Activated CD4-positive, alpha-beta T cell treated with anti-CD3 and anti-CD28 coated beads for 48 hours (primary cell): ENCODE measurements around the gene SOX18.

ENCODE experiments used
- DNase-seq: peaks from one replicate; pipeline ENCODE4 v3.0.0-alpha.2; 2020

Gene SOX18

DNA sequence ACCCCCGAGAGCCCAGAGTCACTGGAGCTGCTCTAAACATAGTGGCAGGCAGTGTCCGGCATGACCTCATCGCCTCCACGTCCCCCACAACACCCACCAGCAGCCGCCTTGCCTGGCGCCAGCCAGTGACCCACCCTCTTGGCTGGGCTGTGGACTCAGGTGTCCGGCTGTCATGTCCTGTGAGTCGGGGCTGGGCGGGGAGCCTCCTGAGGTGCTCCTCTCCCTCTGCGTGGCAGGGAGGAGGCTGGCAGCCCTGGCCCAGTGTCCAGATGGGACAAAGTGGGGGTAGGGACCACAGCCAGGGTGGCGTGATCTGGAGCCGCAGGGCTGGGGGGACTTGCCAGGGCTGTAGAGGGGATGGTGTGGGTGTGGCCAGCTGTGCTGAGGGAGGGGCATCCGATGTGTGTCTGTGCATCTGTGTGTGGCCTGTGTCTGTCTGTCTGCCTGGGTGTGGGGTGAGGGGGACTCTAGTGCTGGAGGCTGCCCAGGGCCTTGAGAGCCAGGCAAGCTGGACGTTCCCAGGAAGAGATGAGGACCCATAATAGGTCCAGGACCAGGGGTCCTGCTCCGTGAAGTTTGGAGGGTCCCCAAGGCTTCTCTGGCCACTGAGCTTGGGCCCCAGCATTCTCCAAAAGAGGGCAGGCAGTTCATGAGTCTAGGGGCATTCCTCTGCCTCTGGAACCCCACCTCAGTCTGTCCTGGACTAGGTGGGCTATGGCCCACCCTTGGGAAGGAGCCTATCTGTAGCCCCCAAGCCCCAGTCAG is 2.3 kb upstream of the SOX18 start:
- no peak for DNase-seq

DNA sequence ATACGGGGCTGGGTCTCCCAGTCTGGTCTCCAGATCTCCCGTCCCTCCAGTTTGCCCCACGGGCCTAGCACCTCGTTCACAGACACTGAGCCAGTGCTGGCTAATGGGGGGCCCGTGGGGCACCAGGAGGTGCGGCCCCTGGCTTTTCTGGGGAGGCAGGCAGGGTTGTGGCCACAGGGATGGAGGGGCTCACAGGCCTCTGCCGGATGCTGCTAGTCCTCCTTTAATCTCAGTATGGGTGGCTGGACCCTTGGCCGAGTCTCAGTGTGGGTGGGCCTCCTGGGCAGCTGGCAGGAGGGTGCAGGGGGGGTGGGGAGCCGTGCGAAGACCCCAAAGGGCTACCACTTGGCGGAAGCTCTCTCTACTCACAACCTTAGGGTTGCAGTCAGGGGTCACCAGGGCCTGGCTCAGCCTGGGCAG is 1.6 kb upstream of the SOX18 start:
- DNase-seq = no peak

DNA sequence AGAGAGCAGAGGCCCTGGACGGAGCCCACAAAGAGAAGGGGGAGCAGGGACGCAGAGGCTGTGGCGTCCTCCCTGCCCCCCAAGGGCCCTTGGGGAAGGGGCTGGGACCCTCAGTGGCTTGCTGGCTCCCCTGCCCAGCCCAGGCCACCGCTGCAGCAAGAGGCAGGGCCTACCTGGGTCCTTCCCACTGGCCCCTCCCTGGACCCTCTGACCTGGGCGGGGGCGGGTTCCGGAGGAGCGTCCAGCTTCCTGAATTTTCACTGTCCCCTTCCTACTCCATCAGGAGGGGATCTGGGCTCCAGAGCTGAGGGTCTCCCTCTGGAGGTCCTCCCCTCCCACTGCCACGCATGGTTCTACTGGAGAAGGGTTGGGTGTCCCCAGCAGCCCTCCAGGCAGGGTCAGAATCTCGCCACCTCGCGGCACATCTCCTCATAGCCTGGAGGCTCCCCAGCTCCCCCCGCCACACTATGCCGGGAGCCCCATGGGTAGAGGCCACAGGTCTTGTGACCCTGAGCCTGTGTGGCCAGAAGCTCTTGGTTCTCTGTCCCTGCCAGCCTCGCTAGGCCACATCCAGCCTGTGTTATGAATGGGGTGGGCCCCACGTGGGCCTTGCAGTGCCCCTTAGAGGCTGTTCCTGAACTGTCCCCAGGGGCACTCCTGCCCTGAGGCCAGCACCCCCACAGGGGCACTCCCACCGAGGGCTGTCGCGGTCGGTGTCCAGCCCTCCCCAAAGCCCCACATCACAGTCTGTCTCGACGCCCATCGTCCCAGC is 1.0 kb upstream of the SOX18 start:
- DNase-seq = no peak

DNA sequence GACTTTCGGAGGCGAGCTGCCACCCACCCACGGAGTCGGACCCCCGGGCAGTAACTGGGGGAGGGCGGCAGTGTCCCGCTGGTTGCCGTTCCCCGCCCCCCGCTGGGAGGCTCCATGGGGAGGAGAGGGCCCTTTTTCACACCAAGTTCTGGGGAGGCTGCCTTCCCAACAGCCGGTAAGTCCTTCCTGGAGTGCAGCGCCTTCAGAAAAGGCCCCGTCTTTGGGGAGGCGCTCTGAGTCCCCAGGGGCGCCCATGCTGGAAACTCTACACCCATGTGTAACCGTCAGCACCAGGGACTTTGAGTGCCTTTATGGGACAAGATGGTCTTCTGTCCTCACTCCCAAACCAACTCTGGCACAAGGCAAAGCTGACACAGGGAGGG is 430 bp upstream of the SOX18 start:
- no peak for DNase-seq

DNA sequence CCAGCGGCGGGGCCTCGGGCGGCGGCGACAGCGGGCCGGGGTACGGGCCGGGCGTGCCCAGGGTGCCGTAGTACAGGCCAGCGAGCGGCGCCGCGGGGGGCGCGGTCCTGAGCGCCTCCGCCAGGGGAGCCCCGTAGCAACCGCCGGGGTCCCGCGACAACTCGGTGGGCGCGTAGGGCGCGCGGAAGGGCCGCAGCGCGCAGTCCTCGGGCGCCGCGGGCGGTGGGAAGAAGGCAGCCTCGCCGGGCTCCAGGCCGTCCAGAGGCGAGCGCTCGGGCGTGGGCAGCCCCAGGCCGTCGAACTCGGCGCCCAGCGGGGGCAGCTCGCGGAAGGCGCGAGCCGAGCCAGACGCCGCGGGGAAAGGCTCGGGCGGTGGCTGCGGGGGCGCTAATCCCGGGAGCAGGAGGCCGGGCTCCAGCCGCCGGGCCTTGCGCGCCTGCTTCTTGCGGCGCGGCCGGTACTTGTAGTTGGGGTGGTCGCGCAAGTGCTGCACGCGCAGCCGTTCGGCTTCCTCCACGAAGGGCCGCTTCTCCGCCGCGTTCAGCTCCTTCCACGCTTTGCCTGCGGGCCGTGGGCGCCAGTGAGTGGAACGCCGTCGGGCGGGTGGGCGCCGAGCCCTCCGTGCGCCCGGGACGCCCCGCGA is 916 bp downstream of the SOX18 start:
- no peak for DNase-seq

DNA sequence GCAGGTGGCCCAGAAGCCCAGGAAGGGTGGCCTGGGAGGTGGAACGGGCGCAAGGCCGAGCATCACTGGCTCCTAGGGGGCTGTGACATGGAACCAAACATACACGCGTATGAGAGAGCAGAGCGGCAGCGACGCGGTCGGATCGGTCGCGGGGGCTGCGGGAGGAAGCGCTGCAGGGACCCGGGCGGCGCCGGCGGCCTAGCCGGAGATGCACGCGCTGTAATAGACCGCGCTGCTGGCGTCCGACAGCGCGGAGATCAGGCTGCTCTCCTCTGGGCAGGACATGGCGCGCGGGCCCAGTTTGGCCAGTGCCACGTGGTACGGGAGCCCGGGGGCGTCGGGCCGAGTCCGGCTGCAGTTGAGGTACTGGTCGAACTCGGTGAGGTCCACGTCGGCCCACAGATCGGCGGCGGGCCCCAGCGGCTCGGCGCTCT is 1.5 kb downstream of the SOX18 start:
- DNase-seq = no peak

DNA sequence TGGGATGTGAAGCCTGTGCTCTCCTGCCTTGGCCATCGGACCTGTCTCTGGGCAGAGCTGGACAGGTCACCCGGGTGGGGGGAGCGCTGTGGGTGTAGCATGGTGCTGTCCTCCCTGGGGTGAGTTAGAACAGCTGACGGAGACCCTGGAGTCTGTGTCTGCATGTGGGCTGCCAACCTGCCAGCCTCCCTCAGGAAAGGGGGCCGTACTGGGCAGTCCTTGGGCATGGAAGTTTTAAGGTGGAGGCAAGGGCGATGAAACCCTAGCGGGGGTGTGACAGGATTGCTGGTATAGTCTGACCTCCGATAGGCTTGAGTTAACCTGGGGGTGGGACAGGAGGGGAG is 2.4 kb downstream of the SOX18 start:
- DNase-seq = no peak

DNA sequence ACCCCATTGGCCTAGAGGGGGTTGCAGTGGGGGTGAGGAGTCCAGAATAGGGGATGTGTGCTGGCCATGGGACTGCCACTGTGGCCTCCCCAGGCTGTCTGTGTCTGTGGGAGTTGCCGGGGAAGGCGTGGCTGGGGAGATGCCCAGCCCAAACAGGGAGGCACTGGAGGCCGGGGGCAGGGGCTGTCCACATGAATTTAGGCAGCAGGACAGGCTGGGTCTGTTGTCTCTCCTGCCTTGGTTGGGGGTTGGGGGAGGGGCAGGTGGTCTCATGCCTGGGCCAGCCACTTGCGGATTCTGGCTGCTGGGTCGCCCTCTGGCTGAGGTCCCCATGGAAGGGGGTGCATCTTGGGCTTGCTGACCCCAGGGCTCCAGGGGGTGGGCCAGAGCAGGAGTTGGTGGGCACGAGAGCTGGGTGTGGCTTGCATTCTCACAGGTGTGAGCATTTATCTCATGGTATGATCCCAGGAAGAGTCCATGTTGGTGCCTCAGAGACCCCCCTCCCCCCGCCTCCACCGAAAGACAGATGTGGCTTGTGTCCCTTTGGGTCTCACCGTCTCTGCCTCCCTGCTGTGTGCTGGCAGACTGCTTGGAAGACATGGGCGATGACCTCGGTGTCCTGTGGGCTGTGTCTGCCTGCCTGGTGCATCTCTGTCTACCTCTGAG is 4.0 kb downstream of the SOX18 start:
- no peak for DNase-seq

DNA sequence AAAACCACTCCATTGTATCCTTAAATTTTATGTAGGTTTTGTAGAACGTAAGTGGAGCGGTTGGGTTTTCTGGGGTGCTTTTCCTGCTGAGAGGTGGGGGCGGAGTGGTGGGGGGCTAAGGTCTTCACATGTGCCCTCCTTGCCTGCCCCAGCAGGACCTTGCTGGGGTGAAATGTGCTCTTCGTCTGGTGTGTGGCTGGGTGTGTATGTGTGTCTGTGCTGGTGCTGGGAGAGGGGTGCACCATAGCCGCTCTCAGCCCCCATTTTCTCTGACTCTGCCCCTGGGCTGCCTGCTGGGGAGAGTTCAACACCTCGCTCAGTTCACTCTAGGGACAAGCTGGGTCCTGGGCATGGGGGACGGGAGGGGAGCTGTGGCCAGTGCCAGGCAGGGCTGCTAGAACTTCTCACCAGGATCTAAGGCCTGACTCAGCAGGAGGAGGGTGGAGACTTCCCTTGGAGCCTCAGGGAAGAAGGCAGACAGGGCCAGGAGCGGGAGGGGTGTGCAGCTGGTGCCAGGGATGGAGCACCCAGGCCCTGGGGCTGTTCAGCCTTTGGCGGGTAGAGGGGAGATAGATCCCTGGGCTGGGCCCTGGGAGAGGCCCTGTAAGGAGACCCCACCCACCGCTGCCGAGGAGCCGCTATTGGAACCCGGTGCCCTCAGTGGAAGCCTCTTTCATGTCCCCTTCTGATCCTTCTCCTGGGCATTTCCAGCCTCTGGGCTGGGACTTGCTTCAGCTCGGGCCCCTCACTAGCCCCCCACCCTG is 4.8 kb downstream of the SOX18 start:
- DNase-seq = no peak

DNA sequence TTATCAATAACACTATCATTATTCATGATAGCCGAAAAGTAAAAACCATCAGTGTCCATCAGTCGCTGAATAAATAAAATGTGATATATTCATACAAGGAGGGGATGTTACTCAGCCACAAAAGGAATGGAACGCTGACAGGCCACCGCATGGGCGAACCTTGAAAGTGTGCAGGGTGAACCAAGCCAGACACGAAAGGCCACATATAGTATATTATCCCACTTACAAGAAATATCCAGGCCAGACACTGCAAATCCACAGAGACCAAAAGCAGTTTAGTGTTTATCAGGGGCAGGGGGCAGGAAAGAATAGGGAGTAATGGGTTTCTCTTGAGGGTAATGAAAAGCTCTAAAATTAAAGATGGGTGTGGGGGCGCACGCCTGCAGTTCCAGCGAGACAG is 5.7 kb downstream of the SOX18 start:
- DNase-seq = no peak

DNA sequence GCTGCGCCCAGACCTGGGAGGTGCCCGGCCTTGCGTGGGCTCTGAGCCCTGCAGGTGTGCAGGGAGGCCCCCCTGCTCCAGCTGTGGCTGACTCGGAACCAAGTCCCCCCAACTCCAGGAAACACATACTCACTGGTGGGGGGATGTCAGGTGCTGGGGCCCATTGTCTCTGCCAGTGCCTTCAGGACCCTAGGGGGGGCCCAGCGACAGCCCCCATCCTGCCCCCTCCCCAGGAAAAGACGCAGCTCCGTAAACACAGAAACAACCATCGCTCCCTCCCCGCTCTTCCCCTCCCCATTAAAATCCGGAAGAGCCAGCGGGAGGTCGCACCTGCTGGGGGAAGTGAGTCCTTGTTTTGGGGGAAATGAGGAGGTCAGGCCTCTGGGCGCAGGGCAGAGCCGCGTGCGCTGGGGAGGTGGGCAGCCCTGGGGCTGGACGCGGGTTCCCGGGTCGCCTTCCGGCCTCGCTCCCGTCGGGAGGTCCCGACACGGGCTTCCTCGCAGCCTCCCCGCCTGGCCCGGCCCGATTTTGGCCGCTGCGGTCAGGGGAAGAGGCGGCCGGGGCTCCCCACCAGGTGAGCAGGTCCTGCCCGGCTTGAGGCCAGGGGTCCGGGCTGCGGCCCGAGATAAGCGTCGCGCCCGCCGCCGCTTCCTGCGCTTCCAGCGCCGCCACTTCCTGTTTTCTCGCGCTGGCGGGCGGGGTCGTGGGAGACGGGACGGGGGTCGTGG is 7.2 kb downstream of the SOX18 start:
- no peak for DNase-seq

DNA sequence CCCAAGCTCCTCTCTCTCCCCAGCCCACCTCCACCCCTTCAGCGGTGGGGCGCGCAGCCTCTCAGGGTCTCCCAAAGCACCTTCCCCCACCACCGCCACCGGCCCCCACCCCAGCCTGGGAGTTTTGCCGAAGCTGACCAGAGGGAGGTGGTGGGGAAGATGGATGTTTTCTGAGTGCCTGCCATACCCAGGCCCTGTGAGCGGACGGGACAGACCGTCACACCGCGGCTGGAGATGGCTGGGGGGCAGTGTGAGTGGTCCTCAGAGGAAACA is 7.7 kb downstream of the SOX18 start:
- no peak for DNase-seq

DNA sequence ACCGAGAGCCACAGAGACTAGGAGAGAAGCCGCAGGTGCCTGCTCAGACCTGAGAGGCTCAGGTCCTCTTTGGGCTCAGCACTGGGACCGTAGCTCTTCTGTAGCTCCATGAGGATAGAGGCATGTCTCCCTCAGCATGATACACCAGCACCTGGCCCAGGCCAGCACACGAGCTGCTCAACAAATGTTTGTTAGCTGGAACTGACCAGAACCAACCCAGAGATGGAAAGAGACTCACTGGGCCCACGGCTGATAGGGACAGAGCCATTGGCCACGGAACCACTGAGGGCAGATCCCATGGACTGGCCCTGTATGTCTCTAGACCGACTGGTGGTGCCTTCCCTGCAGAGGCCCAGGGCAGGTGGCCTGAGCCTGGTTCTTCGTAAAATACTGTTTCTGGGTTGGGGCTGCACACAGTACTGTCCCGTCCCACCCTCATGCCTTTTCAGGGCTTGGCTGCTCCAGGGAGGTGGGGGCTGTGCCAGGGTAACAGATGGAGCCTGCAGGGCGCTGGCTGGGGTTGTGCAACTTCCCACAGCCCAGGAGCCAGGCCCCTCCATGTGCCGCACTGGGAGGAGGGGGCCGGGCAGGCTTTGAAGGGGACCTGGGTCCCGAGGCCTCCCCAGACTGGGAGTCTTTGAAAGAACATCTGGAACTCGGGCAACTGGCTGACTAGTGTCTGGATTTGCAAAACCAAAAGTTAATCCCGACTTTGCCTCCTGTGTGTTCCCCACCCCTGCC is 8.2 kb downstream of the SOX18 start:
- no peak for DNase-seq

DNA sequence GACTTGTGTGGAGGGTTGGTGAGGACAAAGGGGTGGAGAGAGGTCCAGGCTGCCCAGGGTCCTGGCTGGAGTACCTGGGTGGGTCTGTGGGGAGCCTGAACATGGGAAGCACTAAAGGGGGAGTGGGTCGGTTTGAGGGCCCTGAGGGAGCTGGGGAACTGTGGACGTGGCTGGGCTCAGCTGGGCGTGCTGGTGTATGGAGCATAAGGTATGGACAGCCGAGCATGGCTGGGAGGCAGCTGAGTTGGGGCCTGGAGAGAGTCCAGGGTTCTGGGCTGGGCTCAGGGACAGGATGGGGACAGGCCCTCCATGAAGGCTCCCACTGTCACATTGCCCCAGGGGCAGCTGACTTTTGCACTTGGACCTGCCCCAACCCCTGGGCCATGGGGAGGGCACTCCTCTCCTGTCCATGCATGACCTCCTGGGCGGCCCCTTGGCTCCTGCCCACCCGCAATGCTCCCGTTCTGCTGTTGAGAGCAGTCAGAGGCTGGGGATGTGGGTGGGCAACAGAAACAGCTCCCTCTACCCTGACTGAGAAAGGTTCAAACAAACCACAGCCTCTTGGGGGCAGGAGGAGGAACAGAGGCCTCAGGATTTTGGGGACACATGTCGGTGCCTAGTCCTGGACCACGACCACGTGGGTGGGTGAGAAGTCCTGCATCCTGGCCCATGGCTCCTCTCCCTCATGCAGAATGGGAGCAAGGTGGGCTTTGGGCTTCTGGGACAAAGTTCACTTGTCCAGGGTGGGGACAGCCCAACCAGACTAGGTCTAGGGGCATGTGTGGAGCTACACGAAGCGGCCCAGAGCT is 9.0 kb downstream of the SOX18 start:
- DNase-seq = no peak

DNA sequence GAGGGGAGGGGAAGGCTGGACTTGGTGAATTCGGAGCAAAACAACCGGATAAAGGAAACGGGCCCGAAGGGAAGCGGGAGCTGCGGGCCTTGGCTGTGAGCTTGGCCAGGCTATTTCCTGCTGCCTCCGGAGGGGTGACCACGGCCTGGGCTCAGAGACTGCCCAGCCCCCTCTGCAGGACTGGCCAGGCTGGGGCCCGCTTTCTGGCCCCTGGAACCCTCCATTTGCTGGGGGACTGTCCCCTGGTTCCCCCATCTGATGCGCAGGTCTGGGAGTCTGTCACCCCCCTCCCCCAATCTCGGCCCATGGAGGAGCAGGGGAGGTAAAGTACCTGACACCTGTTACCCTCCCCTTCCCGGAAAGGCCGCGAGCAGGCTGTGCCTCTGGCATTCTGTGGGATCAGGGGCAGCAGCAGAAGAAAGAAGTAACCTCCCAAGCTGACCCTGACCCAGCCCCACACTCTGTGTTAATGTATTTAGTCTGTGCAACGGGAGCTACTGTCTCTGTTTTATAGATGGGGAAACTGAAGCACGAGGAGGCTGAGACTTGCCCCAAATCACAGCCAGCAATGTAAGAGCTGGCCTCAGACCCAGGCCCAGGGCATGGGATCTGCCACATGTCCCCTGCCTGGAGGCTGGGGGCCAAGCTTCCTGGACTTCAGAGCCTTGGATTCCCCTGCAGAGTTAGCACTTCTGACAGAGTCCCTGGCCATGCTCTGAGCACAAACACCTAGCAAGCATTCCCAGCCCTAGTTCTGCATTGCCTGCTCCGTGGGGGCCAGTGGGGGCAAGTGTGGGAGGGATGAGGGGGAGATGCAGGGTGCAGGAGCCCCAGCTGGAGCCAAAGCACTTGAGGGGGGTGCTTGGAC is 9.9 kb downstream of the SOX18 start:
- DNase-seq = no peak

DNA sequence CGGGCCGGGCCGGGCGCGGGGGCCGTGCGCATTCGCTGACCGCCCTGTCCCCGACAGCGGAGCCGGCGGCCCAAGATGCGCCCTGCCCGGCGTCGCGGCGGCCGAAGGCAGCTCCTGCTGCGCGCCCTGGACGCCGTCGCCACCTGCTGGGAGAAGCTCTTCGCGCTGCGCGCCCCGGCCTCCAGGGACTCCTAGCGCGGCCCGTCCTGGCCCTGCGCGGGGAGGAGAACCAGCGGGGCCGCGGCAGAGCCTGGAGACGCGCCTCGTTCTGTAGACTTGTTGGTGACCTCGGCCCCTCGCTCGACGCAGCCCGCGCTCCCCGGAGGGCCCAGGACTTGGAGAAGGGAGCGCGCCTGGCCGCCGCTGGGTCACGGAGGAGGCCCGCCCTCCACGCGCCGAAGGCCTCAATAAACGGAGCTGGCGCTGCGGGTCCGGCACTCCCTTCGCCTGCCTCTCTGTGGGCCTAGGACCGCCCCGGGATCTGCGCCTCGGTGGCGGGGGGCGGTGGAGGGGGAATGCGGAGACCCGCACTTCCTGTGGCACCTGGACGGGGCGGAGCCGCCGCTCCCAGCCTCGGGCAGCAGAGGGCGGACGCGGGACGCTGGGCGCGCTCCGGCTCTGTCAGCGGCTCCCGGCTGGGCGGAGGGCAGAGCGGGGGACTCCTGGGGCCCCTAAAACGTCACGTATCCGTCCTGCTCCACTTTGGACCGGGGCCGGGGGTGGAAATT is 10.7 kb downstream of the SOX18 start:
- peak; percentile 82 for DNase-seq

DNA sequence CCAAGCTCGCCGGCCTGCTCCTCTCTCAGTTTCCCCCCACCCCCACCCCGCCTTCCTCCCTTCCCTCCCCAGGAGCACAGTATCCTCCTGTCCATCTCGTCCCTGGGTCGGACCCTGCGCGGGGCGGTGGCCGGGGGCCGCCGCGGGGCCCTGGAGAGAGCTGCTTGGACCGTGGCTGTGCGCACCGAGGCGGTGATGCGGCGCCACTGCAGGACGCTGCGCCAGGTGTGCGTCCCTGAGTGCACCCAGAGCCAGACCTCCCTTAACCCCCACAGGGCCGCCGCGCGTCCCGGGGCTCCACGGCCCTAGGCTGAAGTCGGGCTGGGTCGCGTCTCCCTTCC is 11.2 kb downstream of the SOX18 start:
- DNase-seq = no peak

DNA sequence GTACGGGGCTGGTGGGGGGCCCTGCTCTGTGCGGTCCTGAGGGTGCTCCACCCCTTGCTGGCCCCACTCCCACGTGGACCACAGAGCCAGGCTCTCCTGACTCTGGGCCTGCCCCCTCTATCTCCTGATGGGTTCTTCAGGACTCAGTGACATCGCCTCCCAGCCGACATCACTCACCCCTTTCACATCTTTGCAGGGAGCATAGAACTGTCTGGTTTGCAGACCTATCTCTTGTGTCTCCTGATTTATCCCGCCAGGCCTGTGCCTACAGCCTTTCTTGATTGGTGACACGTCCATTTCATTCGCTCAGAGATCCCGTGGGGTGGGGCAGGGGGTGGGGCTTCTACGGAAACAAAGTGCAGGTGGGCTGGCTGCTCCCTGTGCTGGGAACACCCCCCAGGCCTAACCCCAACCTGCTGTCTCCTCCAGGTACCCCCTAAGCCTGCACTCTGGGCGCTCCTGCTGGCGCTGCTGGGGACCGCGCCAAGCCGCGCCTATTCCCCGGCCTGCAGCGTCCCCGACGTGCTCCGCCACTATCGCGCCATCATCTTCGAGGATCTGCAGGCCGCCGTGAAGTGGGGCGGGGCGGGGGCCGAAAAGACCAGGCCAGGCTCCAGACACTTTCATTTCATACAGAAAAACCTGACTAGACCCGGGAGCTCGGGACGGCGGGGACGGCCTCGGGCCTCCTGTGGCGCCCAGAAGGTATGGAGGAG is 11.8 kb downstream of the SOX18 start:
- peak; percentile 29 for DNase-seq

DNA sequence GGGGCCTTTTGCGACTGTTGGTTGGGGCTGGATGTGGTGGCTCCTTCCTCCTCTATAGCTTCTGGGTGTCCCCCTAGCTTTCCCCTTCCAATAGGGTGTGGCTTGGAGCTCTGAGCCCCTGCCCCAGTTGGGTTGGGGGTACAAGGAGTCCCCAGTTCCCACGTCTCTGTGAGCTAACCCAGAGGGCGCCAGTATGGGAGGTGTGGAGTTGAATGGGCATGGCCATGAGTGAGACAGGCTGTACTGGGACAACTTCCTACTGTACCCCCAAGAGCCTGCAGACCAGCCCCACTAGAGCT is 12.3 kb downstream of the SOX18 start:
- no peak for DNase-seq
